GM04504 (cell line): ENCODE results near the gene ARID5A.

Experiments used
- DNase-seq: peaks from one replicate; pipeline ENCODE4 v3.0.0-alpha.2; 2012; ENCODE audit warnings: low read depth

The ARID5A gene

DNA sequence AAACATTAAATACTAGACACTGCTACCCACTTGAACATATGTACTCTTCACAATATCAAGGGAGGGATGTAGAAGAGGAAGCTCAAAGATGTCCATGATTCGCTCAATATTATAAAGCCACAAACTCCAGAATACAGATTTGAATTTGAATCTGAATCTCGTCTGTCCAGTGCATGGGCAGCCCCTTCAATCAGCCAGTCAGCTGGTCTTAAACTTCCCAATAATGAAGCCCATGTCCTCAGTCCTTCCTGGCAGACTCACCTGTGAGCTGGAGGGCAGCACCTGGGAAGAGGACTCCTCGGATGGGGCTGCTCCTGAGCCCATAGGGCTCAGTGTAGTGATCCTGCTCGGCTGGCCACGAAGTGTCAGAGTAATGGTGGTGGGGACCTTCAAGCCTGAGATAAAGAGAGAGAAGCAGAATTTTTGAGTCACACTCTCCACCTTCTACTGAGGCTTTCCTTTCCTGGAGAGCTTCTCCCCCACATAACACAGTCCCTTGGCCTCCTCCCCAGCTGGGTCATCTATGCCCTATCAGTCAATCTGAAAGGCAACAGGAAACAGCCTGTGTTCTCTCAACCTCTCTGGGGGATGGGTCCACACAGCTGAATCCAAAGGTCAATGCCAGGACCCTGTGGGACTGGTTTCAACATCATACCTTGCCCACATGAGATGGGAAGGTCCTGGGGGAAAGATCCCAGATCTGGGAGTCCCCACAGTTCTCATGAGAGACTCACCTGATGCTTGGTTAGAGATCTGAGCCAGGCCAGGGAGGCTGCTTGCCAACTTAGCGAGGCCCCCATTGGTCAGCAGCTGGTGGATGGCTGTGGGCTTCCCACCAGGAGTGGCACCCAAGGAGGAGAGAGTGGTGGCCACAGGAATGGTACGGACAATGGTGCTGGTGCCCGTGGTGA, 65.1 kb downstream of the ARID5A start:
- no peak for DNase-seq
